Right renal pelvis (tissue), 4 donors: ENCODE results near the gene TSHZ2. TPM values are rescaled to one million over a fixed set of nuclear protein-coding genes. Genes with fewer than 3 reads are reported as not detected.

Experiments
- DNase-seq, 4 donors: peaks; one replicate each; pipeline ENCODE4 v3.0.0-alpha.2; 2013; ENCODE audit warnings: low read depth in 4 of 4, low spot score in 3 of 4, missing footprints in 1 of 4
- polyA plus RNA-seq, 4 donors: library from polyadenylated mRNA; unstranded; fragments of 120-200 nt; gene quantifications; one replicate each; pipeline ENCODE4 v1.2.1, GENCODE V29; 2013; ENCODE audit not compliant: insufficient read length in 4 of 4

The TSHZ2 gene
- polyA plus RNA-seq, 4 donors = 12.6 to 14.2 (median 12.9) TPM

GRCh38 chr20:53324816-53325215 is 352.7 kb downstream of the TSHZ2 start:
- no peak for DNase-seq

GRCh38 chr20:53328961-53329360 is 356.8 kb downstream of the TSHZ2 start:
- DNase-seq = no peak

DNA sequence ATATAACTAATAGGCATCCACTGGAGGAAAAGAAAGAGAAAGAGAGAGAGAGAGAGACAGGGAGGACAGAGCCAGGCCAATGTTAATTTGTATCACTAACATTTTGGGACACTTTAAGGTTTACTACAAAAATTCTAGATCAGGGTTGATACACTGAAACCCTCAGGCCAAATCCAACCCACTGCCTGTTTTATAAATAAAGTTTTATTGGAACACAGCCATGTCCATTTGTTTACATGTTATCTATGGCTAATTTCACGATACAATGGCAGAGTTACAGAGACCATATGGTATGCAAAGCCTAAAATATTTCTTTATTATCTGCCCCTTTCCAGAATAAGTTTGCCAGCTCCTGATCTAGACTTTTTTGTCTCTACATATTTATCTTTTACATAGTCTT is 357.6 kb downstream of the TSHZ2 start:
- DNase-seq = no peak

GRCh38 chr20:53330601-53331140 is 358.5 kb downstream of the TSHZ2 start:
- no peak for DNase-seq

DNA sequence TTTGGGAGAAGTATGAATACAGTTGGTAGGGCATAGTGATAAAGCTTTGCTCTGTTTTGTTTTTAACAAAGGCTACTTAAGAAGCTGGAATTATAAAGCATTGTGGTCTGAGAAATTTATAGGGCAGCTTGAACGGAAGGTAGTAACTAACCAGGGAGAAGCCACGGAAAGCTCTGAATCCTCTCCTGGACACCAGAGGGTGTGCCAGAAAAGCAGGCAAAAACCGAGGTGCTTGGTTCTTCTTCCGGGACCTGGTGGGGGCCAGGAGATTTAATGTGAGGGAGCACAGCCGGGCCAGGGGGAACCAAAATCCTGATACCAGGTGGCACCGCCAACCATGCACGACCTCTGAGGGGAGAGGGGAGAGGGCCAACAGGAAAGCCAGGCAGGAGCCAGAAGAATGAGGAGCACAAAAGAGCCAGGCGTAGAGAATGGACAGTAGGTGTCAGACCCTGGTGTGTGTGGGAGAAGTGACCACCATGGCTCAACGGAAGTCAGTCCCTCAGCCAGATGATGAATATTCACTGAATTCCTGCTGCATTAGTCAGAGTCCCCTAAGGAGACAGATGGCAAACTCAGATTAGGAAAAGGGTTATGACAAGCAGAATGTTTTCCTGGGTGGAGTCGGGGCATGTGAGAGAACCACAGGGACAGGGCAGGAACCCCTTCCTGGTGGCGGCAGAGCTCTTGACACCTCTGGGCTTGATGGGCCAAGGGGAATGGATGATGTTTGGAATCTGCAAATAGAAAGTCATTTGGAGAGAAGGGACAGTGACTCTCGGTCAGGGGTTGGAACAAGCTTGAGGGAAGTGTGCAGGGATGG is 359.2 kb downstream of the TSHZ2 start:
- DNase-seq = peak in 1 of 4 donors; percentile 44

DNA sequence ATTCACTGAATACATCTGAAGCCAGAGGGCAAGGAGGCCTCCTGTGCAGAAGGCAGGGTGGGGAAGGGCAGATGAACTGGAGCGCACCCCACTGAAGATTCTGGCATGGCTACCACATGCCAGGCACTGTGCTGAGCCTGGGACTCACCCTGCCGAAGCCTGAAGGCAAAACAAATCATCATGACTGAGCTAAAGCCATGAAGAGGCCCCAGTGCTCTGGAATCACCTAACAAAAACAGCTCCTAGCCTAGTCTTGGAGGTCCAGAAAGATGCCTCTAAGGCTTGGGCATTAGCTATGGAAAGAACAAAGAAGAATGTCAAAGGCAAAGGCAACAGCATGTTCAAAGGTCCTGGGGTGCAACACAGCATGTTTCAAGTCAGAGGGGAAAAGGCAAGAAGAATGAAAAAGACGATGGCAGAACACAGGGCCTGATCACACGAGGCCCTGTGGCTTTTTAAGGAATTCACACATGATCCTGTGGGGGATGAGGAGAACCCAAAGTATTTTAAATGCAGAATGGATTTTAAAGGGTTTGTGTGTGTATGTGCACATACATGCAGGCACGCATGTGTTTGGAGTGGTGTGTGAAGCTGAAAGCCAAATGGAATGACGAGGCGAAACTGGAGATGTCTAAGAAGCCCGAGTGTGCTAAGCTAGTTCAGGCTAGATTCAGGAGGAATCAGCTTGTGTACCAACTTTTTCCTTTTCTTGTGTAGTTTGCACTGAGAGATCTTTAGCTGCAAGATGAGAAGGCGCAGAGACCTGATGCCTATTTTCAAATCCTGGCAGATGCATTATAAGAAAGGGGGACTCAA is 360.1 kb downstream of the TSHZ2 start:
- DNase-seq = no peak

DNA sequence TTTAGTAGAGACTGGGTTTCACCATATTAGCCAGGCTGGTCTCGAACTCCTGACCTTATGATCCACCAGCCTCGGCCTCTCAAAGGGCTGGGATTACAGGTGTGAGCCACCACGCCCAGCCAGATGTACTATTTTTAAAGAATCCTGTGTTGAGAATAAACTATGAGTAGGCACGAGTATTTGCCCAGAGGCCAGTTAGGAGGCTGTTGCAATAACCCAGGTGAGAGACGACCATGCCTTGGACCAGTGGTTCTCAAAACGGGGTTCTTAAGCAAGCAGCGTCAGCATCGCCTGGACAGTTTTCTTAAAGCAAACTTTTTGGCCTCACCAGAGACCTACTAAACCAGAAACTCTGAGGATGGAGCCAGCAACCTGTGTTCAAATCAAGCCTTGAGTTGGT is 362.7 kb downstream of the TSHZ2 start:
- no peak for DNase-seq

- DNase-seq = no peak
Observed at GRCh38 chr20:53335555-53335954, 363.4 kb downstream of the TSHZ2 start.

- no peak for DNase-seq
Observed at GRCh38 chr20:53336892-53337291, 364.7 kb downstream of the TSHZ2 start.

- DNase-seq = peak in 2 of 4 donors; percentile 40 to 45
Observed at GRCh38 chr20:53337390-53338101, 365.4 kb downstream of the TSHZ2 start.

DNA sequence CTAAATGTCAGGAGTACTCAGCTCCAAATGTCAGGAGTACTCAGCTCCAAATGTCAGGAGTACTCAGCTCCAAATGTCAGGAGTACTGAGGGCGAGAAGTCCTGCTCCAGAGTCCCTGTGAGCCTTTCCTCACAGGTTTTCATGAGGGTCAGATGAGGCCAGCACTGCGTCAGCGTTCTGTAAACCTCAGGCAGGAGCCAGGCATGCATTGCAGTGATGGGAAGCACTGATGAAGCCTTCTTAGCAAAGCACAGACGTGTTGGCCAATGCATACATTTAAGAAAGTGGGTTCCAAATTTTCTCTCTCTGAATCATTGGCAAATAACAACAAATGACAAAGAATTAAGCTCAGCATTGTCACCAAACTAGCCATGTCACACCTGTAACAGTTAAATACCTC is 366.6 kb downstream of the TSHZ2 start:
- DNase-seq = no peak

- DNase-seq = no peak
Observed at GRCh38 chr20:53342429-53342828, 370.3 kb downstream of the TSHZ2 start.

GRCh38 chr20:53343448-53343847 is 371.3 kb downstream of the TSHZ2 start:
- DNase-seq = no peak

DNA sequence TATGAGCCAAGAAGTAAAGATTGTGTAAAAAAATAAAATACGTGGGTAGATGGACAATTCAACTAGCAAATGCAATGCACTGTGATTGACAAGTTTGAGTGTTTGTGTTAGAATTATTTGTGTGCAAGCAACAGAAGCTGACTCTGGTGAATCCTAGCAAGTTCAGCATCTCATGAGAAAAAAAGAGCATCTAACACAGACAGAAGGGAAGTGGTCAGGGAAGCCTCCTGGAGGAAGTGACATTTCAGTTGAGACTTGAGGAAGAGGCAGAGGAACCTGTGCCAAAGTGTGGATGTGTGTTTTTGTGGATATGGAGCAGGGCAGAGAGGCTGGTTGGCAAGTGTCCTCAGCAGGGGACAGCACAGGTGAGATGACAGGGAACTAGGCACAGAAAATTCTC is 372.7 kb downstream of the TSHZ2 start:
- DNase-seq = no peak

DNA sequence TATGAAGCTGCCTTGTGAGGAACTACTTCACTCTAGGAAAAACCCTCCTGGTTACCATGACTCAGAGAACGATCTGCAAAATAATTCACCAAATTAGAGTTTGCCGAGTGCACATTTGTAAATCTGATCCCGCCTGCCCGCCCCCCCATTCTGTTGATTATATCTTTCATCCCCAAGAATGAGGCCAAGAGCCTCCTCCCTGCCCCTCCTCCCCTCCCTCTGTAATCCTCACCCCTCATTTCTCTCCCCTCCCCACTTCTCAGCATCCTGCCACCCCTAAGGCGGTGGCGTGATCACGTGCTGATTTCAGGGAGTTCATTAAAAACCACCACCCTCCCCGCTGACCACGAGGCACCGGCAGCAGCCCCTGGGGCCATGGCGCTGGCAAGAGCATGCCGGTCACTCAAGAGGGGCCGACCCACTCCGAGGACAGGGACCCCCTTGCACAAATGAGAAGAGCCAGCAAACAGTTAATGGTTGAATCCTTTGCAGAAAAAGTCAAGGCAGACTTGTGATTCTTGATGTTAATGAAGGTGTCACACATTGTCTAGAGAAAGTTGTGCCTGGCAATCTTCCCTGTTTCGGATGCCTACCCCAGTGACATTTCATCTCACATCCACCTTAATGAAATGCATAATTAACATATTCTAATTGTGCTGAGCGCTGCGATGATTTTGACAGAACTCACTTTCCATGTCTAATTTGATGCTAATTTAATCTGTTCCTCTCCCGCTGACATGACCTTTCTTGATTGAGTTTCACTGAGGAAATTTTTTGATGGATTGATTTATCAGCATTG is 373.6 kb downstream of the TSHZ2 start:
- DNase-seq = no peak

GRCh38 chr20:53346335-53346648 is 374.1 kb downstream of the TSHZ2 start:
- no peak for DNase-seq

GRCh38 chr20:53349730-53350129 is 377.6 kb downstream of the TSHZ2 start:
- no peak for DNase-seq

DNA sequence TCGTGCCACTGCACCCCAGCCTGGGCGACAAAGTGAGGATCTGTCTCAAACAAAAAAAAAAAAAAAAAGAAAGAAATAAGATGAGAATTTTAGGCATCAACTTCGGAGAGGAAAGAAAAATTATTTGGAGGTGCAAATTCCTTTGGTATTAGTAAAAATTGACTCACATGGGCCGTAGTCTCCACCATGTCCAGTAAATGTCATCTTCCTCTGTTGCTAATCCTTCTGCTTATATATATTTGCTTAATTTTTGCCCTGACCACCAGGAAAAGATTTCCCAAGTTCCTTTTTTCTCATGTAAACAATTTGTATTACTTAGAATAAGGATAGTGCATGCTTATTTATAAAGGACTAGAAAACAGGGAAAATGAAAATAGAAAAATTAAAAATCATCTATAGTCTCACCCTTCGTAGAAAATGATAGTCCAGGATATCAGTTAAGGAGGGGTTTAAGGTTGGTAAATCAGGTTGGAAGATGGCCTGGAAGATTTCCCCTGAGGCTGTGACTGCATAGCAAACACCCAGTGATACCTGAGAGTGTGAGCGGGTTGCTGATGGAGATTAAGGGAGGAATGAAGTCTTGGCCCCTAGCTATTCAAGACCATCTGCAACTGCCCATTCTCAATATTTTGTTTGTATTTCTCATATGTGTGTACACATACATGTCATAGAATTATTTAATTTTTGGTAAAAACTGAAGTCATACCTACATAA is 380.7 kb downstream of the TSHZ2 start:
- DNase-seq = no peak

GRCh38 chr20:53354314-53354713 is 382.2 kb downstream of the TSHZ2 start:
- DNase-seq = no peak

DNA sequence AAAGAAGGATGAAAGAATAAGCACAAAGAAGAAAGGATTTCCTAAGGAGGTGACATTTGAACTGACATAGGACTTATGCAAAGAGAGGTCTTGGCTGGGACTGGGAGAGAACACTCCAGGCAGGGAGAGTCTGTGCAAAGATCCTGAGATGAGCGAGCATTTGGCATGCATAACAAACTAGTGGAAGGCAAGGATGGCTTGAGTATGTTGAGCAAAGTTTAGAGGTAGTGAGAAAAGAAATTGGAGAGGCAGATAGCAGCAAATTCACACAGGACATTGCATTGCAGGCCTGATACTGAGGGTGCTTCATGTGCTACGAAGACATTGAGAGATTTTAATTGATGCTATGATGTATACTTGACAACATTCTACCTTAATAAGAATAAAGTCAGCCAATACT is 383.6 kb downstream of the TSHZ2 start:
- DNase-seq = no peak
